Smooth muscle cell (in vitro differentiated cells): ENCODE data around the gene LIN37. TPM values are rescaled to one million over a fixed set of nuclear protein-coding genes. Genes with fewer than 3 reads are reported as not detected.

Source experiments
- DNase-seq: peaks from one replicate; lab custom pipeline; 2025; ENCODE audit not compliant: unreplicated experiment; lab: John Stamatoyannopoulos, UW
- H2AFZ ChIP-seq: fragments of 200-600 bp; sonication (generic); 2 replicates; pipeline ENCODE4 v1.6.0; 2016; ENCODE audit warnings: antibody characterized with exemption, low read depth, mild to moderate bottlenecking
- H3F3A ChIP-seq: fragments of 200-600 bp; sonication (generic); 2 replicates; pipeline ENCODE4 v1.6.0; 2017; ENCODE audit warnings: antibody characterized with exemption, low read depth
- H3K27ac ChIP-seq: fragments of 200-600 bp; sonication (generic); 2 replicates; pipeline ENCODE4 v1.5.1; 2016; ENCODE audit warnings: low read depth, mild to moderate bottlenecking
- H3K27me3 ChIP-seq: fragments of 200-600 bp; sonication (generic); 2 replicates; pipeline ENCODE4 v1.6.1; 2016; ENCODE audit warnings: low read depth, mild to moderate bottlenecking
- H3K36me3 ChIP-seq: fragments of 200-600 bp; sonication (generic); 2 replicates; pipeline ENCODE4 v1.5.1; 2016; ENCODE audit warnings: low read depth
- H3K4me1 ChIP-seq: fragments of 200-600 bp; sonication (generic); 2 replicates; pipeline ENCODE4 v1.5.1; 2016; ENCODE audit warnings: low read depth
- H3K4me2 ChIP-seq: fragments of 200-600 bp; sonication (generic); 2 replicates; pipeline ENCODE4 v1.6.0; 2016; ENCODE audit warnings: mild to moderate bottlenecking
- H3K4me3 ChIP-seq: fragments of 200-600 bp; sonication (generic); 2 replicates; pipeline ENCODE4 v1.5.1; 2016; ENCODE audit warnings: mild to moderate bottlenecking
- H3K79me2 ChIP-seq: fragments of 200-600 bp; sonication (generic); 2 replicates; pipeline ENCODE4 v1.6.0; 2016; ENCODE audit warnings: low read depth, mild to moderate bottlenecking
- H3K9ac ChIP-seq: fragments of 200-600 bp; sonication (generic); 2 replicates; pipeline ENCODE4 v1.6.0; 2016; ENCODE audit warnings: low read depth
- H3K9me3 ChIP-seq: fragments of 200-600 bp; sonication (generic); replicated peaks from 2 replicates; pipeline ENCODE4 v1.5.1; 2016; ENCODE audit warnings: low read depth
- H4K20me1 ChIP-seq: fragments of 200-600 bp; sonication (generic); 2 replicates; pipeline ENCODE4 v1.6.0; 2016; ENCODE audit warnings: low read depth
- CTCF ChIP-seq: fragments of 200-600 bp; sonication (generic); IDR thresholded peaks from 2 replicates; pipeline ENCODE4 v1.5.1; 2017; ENCODE audit warnings: borderline replicate concordance, mild to moderate bottlenecking, antibody characterized with exemption; ENCODE audit not compliant: insufficient read depth, poor library complexity, severe bottlenecking
- WGBS: methylation state at CpG from one replicate; pipeline ENCODE4 v1.1.7; 2016; ENCODE audit warnings: low lambda C conversion rate; 5-methylcytosine and 5-hydroxymethylcytosine counted together
- polyA plus RNA-seq: library from polyadenylated mRNA; unstranded; fragments of >200 nt; fragmentation: Nextera tagmentation; extraction: Ambion mirVana; gene quantifications from 2 replicates; pipeline ENCODE4 v1.2.1, GENCODE V29; 2016
- total RNA-seq: library from RNA; depleted of rRNA; stranded (reverse); fragments of >200 nt; gene quantifications from 2 replicates; pipeline ENCODE4 v1.2.3, GENCODE V29; 2014

The LIN37 gene
- total and polyA plus RNA-seq, 2 experiments from 2014 or later, result 16.4 to 17.8 TPM

DNA sequence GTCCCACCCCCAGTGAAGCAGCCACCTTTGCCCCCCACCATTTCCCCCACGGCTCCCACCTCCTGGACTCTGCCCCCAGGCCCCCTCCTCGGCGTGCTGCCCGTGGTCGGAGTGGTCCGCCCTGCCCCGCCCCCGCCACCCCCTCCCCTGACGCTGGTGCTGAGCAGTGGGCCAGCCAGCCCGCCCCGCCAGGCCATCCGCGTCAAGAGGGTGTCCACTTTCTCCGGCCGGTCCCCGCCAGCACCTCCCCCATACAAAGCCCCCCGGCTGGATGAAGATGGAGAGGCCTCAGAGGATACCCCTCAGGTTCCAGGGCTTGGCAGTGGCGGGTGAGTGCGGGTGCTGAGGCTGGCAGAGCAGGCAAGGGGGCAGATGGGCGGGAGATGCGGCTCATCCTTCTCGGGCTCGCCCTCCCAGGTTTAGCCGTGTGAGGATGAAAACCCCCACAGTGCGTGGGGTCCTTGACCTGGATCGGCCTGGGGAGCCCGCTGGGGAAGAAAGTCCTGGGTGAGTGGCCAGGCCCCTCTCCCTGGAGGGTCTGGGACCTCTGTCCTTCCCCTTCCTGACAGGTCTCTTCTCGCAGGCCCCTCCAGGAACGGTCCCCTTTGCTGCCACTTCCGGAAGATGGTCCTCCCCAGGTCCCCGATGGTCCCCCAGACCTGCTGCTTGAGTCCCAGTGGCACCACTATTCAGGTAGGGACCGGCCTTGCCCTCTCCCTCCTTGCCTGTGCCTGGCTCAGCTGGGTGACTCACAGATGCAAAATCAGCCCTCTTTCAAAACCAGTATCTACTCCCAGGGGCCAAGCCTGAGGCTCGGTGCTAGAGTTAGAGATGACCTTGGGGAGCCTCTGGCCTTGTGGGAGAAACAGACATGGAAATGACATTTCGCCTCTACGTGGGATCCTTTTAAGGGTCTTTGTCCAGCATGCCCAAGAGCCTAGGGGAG is 14.9 kb upstream of the LIN37 start:
- no peaks in the 10 kb centered on the region for H3K4me1 ChIP-seq
- no peak for DNase-seq
- no peak overlapping the region for H3K27ac ChIP-seq
- no peaks in the 10 kb centered on the region for H3K27me3 ChIP-seq
- H2AFZ ChIP-seq, result no peak overlapping the region
- no peaks in the 10 kb centered on the region for H3K36me3 ChIP-seq
- no peaks in the 10 kb centered on the region for H3K79me2 ChIP-seq
- WGBS, result 95% methylated on average over 25 of the region's 35 CpGs
- H3K9me3 ChIP-seq, result no peaks in the 10 kb centered on the region
- no peak for TF ChIP-seq CTCF
- no peaks in the 10 kb centered on the region for H3F3A ChIP-seq
- no peak overlapping the region for H3K4me3 ChIP-seq
- peaks cover 16% of the 10 kb centered on the region for H4K20me1 ChIP-seq
- H3K9ac ChIP-seq, result no peak overlapping the region
- H3K4me2 ChIP-seq, result no peak overlapping the region

DNA sequence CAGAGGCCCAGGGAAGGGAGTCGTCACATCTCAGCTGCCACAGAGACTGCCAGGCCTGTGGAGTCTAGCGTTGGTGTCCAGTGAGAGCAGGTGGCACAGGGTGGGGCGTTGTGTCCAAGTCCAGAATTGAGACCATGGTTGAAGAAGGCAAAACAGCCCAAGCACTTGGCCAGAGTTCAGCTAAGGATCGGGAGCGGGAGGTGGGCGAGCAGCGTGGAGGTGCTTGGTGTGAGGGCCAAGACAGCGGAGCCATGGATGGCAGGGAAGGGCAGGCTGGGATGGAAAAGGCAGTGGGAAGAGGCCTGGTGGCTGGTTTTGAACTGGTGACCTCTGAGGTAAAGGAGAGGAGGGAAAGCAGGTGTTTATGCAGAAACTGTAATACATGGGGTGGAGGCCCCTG is 14.1 kb upstream of the LIN37 start:
- Histone ChIP-seq H3K27ac (no peak overlapping the region), H3K4me1 (no peaks in the 10 kb centered on the region), H3K4me2 (no peak overlapping the region), H3K4me3 (no peak overlapping the region), H3K36me3 (no peaks in the 10 kb centered on the region), H3K9me3 (no peaks in the 10 kb centered on the region), H3F3A (no peaks in the 10 kb centered on the region), H3K9ac (no peak overlapping the region), H3K79me2 (no peaks in the 10 kb centered on the region), H3K27me3 (no peaks in the 10 kb centered on the region), H2AFZ (no peak overlapping the region), H4K20me1 (peaks cover 13% of the 10 kb centered on the region)
- no peak for TF ChIP-seq CTCF
- 96% methylated on average over 8 of the region's 8 CpGs for WGBS
- no peak for DNase-seq

- no peaks in the 10 kb centered on the region for H3K79me2 ChIP-seq
- no peak overlapping the region for H3K27ac ChIP-seq
- no peak overlapping the region for H3K4me2 ChIP-seq
- H2AFZ ChIP-seq, result no peak overlapping the region
- H3K36me3 ChIP-seq, result no peaks in the 10 kb centered on the region
- no peak overlapping the region for H3K4me3 ChIP-seq
- no peaks in the 10 kb centered on the region for H3F3A ChIP-seq
- peaks cover 13% of the 10 kb centered on the region for H4K20me1 ChIP-seq
- no peak for TF ChIP-seq CTCF
- H3K4me1 ChIP-seq, result peaks cover 2% of the 10 kb centered on the region
- DNase-seq, result no peak
- H3K9me3 ChIP-seq, result no peaks in the 10 kb centered on the region
- 91% methylated on average over 5 of the region's 5 CpGs for WGBS
- H3K9ac ChIP-seq, result no peak overlapping the region
- H3K27me3 ChIP-seq, result no peaks in the 10 kb centered on the region
Observed at GRCh38 chr19:35734889-35735288, 13.5 kb upstream of the LIN37 start.
